CD4-positive, alpha-beta T cell treated with Interleukin-1 beta for 1 hour (primary cell): ENCODE data around the gene SNAPC4.
A peak's percentile ranks its signal among the peaks of the same experiment; 100 is the strongest.

Experiments
- DNase-seq, 2 donors: peaks; one replicate each; pipeline ENCODE4 v3.0.0-alpha.2; 2020 to 2022

The SNAPC4 gene

GRCh38 chr9:136400038-136400834 is at the start of gene SNAPC4:
TSS of gene SNAPC4 (minus strand) at chr9:136400170. CDS start at chr9:136398428, 1,742 bp downstream.
- DNase-seq, result peak; percentile 88 to 90

- DNase-seq, result no peak
Observed at GRCh38 chr9:136448655-136449054, 48.7 kb upstream of the SNAPC4 start.

GRCh38 chr9:136447173-136447778 is 47.3 kb upstream of the SNAPC4 start:
- no peak for DNase-seq

GRCh38 chr9:136445799-136446198 is 45.8 kb upstream of the SNAPC4 start:
- no peak for DNase-seq

GRCh38 chr9:136444102-136444501 is 44.1 kb upstream of the SNAPC4 start:
- no peak for DNase-seq

GRCh38 chr9:136443687-136444086 is 43.7 kb upstream of the SNAPC4 start:
- DNase-seq, result no peak

- no peak for DNase-seq
Observed at GRCh38 chr9:136443087-136443486, 43.1 kb upstream of the SNAPC4 start.

GRCh38 chr9:136442265-136442664 is 42.3 kb upstream of the SNAPC4 start:
- DNase-seq, result no peak

GRCh38 chr9:136441681-136442245 is 41.8 kb upstream of the SNAPC4 start:
- DNase-seq, result no peak

- no peak for DNase-seq
Observed at GRCh38 chr9:136441191-136441680, 41.3 kb upstream of the SNAPC4 start.

- peak; percentile 78 to 87 for DNase-seq
Observed at GRCh38 chr9:136439481-136440408, 39.8 kb upstream of the SNAPC4 start, which contains the start of gene INPP5E. TSS of gene INPP5E (minus strand) at chr9:136439845. CDS start at chr9:136439419, 426 bp downstream.

- DNase-seq, result peak; percentile 47 to 58
Observed at GRCh38 chr9:136438548-136439480, 38.8 kb upstream of the SNAPC4 start.

- DNase-seq, result peak in 1 of 2 donors; percentile 23
Observed at GRCh38 chr9:136437839-136438547, 38.0 kb upstream of the SNAPC4 start.

- DNase-seq, result no peak
Observed at GRCh38 chr9:136437430-136437829, 37.5 kb upstream of the SNAPC4 start.

- DNase-seq, result no peak
Observed at GRCh38 chr9:136436055-136436634, 36.2 kb upstream of the SNAPC4 start.

- DNase-seq, result no peak
Observed at GRCh38 chr9:136434580-136435169, 34.7 kb upstream of the SNAPC4 start.

GRCh38 chr9:136433849-136434579 is 34.0 kb upstream of the SNAPC4 start:
- DNase-seq, result no peak

GRCh38 chr9:136433043-136433715 is 33.2 kb upstream of the SNAPC4 start:
- no peak for DNase-seq

- no peak for DNase-seq
Observed at GRCh38 chr9:136432591-136432990, 32.6 kb upstream of the SNAPC4 start.
